GM18868 (cell line): ENCODE results near the gene GPR37L1.
"Not testable (repeated sequence)": the region's sequence is repeated elsewhere in the genome, so short reads cannot be mapped to it uniquely, and the experiment has no call there.

Source experiments
- ATAC-seq: cut with Tn5 transposase; IDR thresholded peaks from one replicate; pipeline ENCODE4 v1.9.1; 2021; ENCODE audit warnings: mild to moderate bottlenecking, moderate library complexity; ENCODE audit not compliant: unreplicated experiment

Gene GPR37L1

GRCh38 chr1:202107801-202108731 is 14.7 kb upstream of the GPR37L1 start:
- no peak for ATAC-seq

- no peak for ATAC-seq
Observed at GRCh38 chr1:202110977-202111376, 11.7 kb upstream of the GPR37L1 start.

- not testable (repeated sequence) for ATAC-seq
Observed at GRCh38 chr1:202111589-202111988, 11.1 kb upstream of the GPR37L1 start.

DNA sequence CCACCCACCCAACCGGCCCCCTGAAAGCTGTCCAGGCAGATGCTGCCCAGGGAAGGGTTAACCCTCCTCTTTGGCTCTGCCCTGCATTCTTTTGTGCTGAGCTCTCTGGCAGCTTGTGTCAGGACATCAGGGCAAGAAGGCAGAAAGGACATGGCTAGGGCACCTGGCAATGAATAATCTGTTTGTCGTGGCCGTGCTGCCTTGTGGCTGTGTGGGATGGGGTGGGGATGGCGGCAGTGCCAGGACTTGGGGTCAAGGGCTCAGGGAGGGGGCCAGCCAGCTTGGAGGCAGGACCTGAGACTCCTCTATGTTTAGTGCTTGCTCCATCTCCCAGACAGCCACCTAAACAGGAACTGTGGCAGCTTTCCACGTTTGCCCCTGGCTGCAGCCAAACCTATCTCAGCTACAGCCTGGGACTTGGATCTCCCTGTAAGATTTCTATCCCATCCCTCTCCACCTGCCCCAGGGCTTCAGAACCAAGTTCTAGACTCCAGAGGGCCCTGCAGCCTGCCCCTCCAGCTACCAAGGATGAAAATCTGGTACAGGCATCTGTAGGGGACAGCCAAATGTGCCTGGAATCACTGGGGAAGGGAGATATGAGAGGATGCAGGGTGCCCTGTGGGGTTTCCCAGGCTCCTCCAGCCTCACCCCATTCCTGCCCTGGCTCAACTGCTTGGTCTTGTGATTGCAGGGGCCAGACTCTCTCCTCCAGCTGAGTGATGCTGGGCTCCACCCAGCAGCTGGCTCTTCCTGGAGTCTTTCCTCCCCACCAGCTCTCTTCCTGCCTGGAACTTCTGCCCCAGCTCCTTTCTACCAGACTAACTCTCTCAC is 9.6 kb upstream of the GPR37L1 start:
- ATAC-seq: no peak

- ATAC-seq: no peak
Observed at GRCh38 chr1:202113690-202114300, 8.9 kb upstream of the GPR37L1 start.

- ATAC-seq: no peak
Observed at GRCh38 chr1:202116287-202116686, 6.4 kb upstream of the GPR37L1 start.

DNA sequence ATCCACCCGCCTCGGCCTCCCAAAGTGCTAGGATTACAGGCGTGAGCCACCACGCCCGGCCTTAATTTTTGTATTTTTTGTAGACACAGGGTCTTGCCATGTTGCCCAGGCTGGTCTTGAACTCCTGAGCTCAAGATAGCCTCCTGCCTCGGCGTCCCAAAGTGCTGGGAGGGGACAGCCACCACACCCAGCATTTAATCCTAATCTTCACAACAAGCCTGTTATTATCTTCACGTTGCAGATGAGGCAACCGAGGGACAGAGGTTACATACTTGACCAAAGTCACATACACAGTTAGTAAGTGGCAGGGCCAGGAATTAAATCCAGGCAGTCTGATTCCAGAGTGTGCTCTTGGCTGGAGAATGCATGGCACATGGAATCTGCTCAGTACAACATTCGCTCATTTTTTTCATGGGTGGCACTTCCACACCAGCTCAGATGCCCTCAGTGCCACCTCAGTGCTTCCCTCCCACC is 4.8 kb upstream of the GPR37L1 start:
- no peak for ATAC-seq

GRCh38 chr1:202121006-202121405 is 1.7 kb upstream of the GPR37L1 start:
- no peak for ATAC-seq

- no peak for ATAC-seq
Observed at GRCh38 chr1:202123336-202123813, 658 bp downstream of the GPR37L1 start.

DNA sequence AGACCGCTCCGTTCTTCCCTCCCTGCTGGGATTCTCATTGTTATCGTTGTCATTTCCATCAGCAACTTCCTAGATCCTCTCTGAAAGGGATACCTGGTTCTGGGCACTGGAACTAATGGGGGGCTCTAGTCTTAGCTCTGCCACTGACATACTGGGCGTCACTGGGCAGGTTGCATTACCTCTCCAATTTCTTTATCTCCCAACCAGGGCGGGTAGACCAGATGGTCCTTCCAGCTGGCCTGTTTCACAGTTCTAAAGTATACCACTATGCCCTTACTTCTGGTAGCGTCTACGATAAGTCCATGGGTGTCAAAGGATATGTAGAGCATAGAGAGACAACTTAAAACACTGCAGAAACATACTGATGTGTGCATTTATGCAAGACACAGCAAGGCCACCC is 1.4 kb downstream of the GPR37L1 start:
- no peak for ATAC-seq

GRCh38 chr1:202125611-202126010 is 2.9 kb downstream of the GPR37L1 start:
- no peak for ATAC-seq

DNA sequence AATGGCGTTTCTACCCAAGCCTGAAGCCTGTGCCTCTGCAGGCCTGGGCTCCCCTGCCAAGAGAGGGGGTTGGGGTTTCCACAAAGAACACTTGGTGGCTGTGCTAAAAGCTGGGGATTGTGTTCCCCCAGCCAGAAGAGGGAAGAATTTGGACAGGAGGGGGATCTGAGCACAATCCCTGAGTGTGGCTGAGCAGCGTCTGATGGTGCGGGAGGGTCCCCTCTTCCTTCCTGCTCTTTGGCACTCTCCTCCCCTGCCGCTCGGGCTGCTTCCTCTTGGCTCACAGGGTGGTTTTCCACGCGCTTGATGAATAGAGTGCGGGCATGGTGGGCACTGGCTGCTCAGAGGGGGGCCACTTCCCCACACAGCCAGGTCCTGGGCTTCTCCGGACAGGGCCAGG is 3.7 kb downstream of the GPR37L1 start:
- ATAC-seq: no peak

- ATAC-seq: no peak
Observed at GRCh38 chr1:202127061-202127460, 4.3 kb downstream of the GPR37L1 start.

GRCh38 chr1:202127836-202128622 is 5.3 kb downstream of the GPR37L1 start:
- ATAC-seq: no peak

GRCh38 chr1:202129453-202130296 is 7.0 kb downstream of the GPR37L1 start:
- no peak for ATAC-seq

DNA sequence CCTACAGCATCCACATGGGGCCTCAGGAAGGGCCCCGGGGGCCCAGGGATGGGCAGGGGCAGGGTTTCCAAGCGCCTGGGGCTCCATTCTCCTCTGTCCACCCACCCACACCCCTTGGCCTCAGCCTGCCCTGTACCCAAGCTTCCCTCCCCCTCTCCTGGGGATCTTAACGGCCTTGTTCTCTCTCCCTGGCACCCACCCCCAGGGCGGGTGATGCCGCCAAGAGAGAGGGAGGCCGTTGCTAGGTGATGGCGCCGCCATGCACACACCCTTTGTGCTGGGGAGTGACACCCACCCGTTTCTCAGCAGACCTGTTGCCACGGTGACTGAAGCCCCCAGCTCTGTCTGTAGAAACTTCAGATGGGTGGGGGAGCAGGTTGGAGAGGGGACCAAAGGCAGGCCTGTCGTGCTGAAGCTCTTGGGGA is 7.6 kb downstream of the GPR37L1 start:
- ATAC-seq: no peak

DNA sequence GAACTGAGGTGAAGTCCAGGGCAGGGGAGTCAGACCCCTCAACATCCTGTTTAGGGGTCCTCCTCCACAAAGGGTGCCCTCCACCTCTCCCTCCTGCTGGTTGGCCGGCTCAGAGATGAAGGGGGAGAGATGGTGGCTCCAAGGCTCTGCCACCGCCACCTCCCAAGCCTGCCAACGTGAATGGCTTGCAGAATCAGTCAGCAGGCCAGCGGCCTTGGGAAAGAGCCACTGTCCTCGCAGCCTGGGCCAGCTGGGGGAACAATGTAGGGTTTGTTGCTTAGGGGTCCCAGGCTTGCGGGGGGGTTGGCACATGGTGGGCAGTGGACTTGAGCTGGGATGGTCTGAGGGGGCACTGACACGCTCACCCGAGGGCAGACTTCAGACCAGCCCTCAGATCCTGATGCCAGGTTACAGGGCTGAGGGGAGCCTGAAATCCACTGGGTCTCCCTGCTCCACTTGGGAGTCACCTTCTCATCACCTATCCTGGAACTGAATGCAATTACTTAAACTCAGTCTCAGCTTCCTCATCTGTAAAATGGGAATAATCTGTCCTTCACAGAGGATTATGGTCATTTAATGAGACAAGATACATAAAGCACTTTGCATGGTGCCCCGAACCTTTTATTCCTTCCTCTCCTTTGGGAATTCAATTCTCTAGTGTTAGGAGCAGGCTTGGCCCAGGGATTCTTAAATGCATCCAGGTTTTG is 8.3 kb downstream of the GPR37L1 start:
- no peak for ATAC-seq

GRCh38 chr1:202131956-202132821 is 9.5 kb downstream of the GPR37L1 start:
- no peak for ATAC-seq
